H1 (cell line): ENCODE results near the gene PHF14. TPM values are rescaled to one million over a fixed set of nuclear protein-coding genes. Genes with fewer than 3 reads are reported as not detected.

ENCODE experiments used
- BACH1 ChIP-seq: IDR thresholded peaks from 2 replicates; pipeline ENCODE4 v1.6.1; 2012; ENCODE audit warnings: low read length, improper control_type of control experiment
- CBX8 ChIP-seq: fragments of 300-800, 300-1000 bp; sonication (generic); IDR thresholded peaks from 2 replicates; pipeline ENCODE4 v1.7.1; 2016; ENCODE audit warnings: low read depth, low read length, borderline replicate concordance
- CEBPB ChIP-seq: IDR thresholded peaks from 2 replicates; pipeline ENCODE4 v1.6.1; 2012; ENCODE audit warnings: low read depth, low read length
- CHD1 ChIP-seq: IDR thresholded peaks from 2 replicates; pipeline ENCODE4 v1.6.1; 2012; ENCODE audit warnings: low read depth, low read length, improper control_type of control experiment
- EGR1 ChIP-seq: IDR thresholded peaks from 2 replicates; pipeline ENCODE4 v1.6.1; 2011; ENCODE audit warnings: low read depth, low read length, borderline replicate concordance
- EZH2 ChIP-seq: fragments of 200-600 bp; sonication (generic); IDR thresholded peaks from 2 replicates; pipeline ENCODE4 v1.7.1; 2012; ENCODE audit warnings: low read depth, mild to moderate bottlenecking, moderate library complexity, low read length, inconsistent platforms; ENCODE audit not compliant: severe bottlenecking
- FOSL1 ChIP-seq: IDR thresholded peaks from 2 replicates; pipeline ENCODE4 v1.6.1; 2011; ENCODE audit warnings: mild to moderate bottlenecking, low read depth, low read length, moderate library complexity; ENCODE audit not compliant: insufficient read depth
- HDAC6 ChIP-seq: IDR thresholded peaks from one replicate; pipeline ENCODE4 v1.7.1; 2012; ENCODE audit warnings: low read depth, mild to moderate bottlenecking, inconsistent platforms, low read length, moderate library complexity
- KDM4A ChIP-seq: IDR thresholded peaks from one replicate; pipeline ENCODE4 v1.7.1; 2012; ENCODE audit warnings: low read depth, mild to moderate bottlenecking, moderate library complexity, low read length, inconsistent platforms; ENCODE audit not compliant: severe bottlenecking
- NANOG ChIP-seq: IDR thresholded peaks from 2 replicates; pipeline ENCODE4 v1.6.1; 2011; ENCODE audit warnings: low read length, low read depth, mild to moderate bottlenecking, inconsistent platforms; ENCODE audit not compliant: insufficient read depth, poor library complexity, severe bottlenecking
- NRF1 ChIP-seq: IDR thresholded peaks from 2 replicates; pipeline ENCODE4 v1.6.1; 2011; ENCODE audit warnings: mild to moderate bottlenecking, low read depth, low read length, improper control_type of control experiment
- POLR2AphosphoS5 ChIP-seq: IDR thresholded peaks from 2 replicates; pipeline ENCODE4 v1.6.1; 2011; ENCODE audit warnings: low read depth, low read length
- SIN3A ChIP-seq, 2 experiments: IDR thresholded peaks in 1 of 2; conservative IDR thresholded peaks in 1 of 2; 2 replicates each; pipeline ENCODE4 v1.6.1; 2011 to 2012; ENCODE audit warnings: low read length in 2 of 2, improper control_type of control experiment in 1 of 2, low read depth in 1 of 2, mild to moderate bottlenecking in 1 of 2
- SP1 ChIP-seq: IDR thresholded peaks from 2 replicates; pipeline ENCODE4 v1.6.1; 2011; ENCODE audit warnings: low read depth, low read length
- SP2 ChIP-seq: IDR thresholded peaks from 2 replicates; pipeline ENCODE4 v1.6.1; 2012; ENCODE audit warnings: mild to moderate bottlenecking, low read length, inconsistent platforms
- SP4 ChIP-seq: IDR thresholded peaks from 2 replicates; pipeline ENCODE4 v1.6.1; 2012; ENCODE audit warnings: low read length, inconsistent platforms
- TAF1 ChIP-seq: IDR thresholded peaks from 2 replicates; pipeline ENCODE4 v1.6.1; 2011; ENCODE audit warnings: mild to moderate bottlenecking, low read depth, low read length
- TAF7 ChIP-seq: optimal IDR thresholded peaks from 2 replicates; pipeline ENCODE3; 2011; ENCODE audit warnings: low read depth, mild to moderate bottlenecking, inconsistent platforms, low read length, moderate library complexity, borderline replicate concordance
- YY1 ChIP-seq: IDR thresholded peaks from 2 replicates; pipeline ENCODE4 v1.6.1; 2011; ENCODE audit warnings: low read depth, mild to moderate bottlenecking, low read length
- polyA plus RNA-seq, 7 experiments: library from polyadenylated mRNA; depleted of rRNA in 3 of 7; stranded (reverse) in 5 of 7; unstranded in 2 of 7; fragments of >200 nt in 5 of 7; fragments of 200-250 nt in 2 of 7; gene quantifications; 1 replicate in 5 of 7; 2 replicates in 1 of 7; 4 replicates in 1 of 7; pipeline versions ENCODE4 v1.2.1 to v1.2.3, GENCODE V29; 2011 to 2013; ENCODE audit warnings: missing spikeins in 2 of 7, mixed read lengths in 2 of 7
- total RNA-seq: library from RNA; stranded (reverse); fragmentation: NEBNext Ultra II Directional; extraction: Animal tissue kit (Norgen Biotek cat#: 25700); gene quantifications from 2 replicates; pipeline ENCODE4 v1.2.1, GENCODE V29; 2021
- TF ChIP-seq, protein P1 (sequence below): IDR thresholded peaks from 2 replicates; pipeline ENCODE4 v1.6.1; 2011; ENCODE audit warnings: low read length, improper control_type of control experiment

The PHF14 gene
- total and polyA plus RNA-seq, 2 of the 8 experiments (the other 6 are each of a cell fraction or from before 2014, with no cell fraction given), result 17.9 to 70.6 TPM

GRCh38 chr7:11193131-11193867 lies 219.6 kb downstream of the PHF14 start (continued):
- TF ChIP-seq TAF1 (no peak; the same call in 1 of the 2 replicates), YY1 (0 out of 2 replicates have a peak, but pooled peaks have one; percentile 11), SIN3A (conservative IDR thresholded peaks at IDR 0.05 in 1 of 2, IDR thresholded peaks at IDR 0.05 in 1 of 2; ENCODE audit: low read depth in 1 of 2, low read length in 2 of 2) (no peak), POLR2AphosphoS5 (peak; percentile 33; the same call in 1 of the 2 replicates), CHD1 (no peak), CEBPB (no peak), FOSL1 (no peak), BACH1 (no peak), NRF1 (peak; percentile 36), EGR1 (no peak), KDM4A (no peak), CBX8 (no peak), EZH2 (no peak), SP4 (no peak), HDAC6 (no peak), SP1 (no peak), NANOG (no peak), TAF7 (no peak), SP2 (no peak)
- TF ChIP-seq, protein P1, sequence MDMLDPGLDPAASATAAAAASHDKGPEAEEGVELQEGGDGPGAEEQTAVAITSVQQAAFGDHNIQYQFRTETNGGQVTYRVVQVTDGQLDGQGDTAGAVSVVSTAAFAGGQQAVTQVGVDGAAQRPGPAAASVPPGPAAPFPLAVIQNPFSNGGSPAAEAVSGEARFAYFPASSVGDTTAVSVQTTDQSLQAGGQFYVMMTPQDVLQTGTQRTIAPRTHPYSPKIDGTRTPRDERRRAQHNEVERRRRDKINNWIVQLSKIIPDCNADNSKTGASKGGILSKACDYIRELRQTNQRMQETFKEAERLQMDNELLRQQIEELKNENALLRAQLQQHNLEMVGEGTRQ, result no peak
